HG03442 (cell line): ENCODE results near the gene ZNF48.

Experiments
- ATAC-seq: cut with Tn5 transposase; IDR thresholded peaks from one replicate; pipeline ENCODE4 v1.9.1; 2021; ENCODE audit warnings: mild to moderate bottlenecking, moderate library complexity; ENCODE audit not compliant: unreplicated experiment

Gene ZNF48

GRCh38 chr16:30401768-30402425 is 6.7 kb downstream of the ZNF48 start:
- ATAC-seq = no peak

GRCh38 chr16:30406795-30407101 is 11.5 kb downstream of the ZNF48 start:
- no peak for ATAC-seq

- ATAC-seq = peak; percentile 80
Observed at GRCh38 chr16:30407102-30407803, 12.0 kb downstream of the ZNF48 start, which contains the start of gene ZNF771. TSS of gene ZNF771 (plus strand) at chr16:30407606. CDS start at chr16:30408054, 448 bp downstream.

GRCh38 chr16:30407804-30408534 is 12.7 kb downstream of the ZNF48 start:
- ATAC-seq = no peak

- ATAC-seq = no peak
Observed at GRCh38 chr16:30409125-30410060, 14.2 kb downstream of the ZNF48 start.

GRCh38 chr16:30413112-30413806 is 18.0 kb downstream of the ZNF48 start:
- no peak for ATAC-seq

- ATAC-seq = no peak
Observed at GRCh38 chr16:30414159-30414558, 18.9 kb downstream of the ZNF48 start.

GRCh38 chr16:30416047-30416603 is 20.9 kb downstream of the ZNF48 start:
- ATAC-seq = no peak

- ATAC-seq = no peak
Observed at GRCh38 chr16:30416624-30417528, 21.7 kb downstream of the ZNF48 start.

- peak; percentile 80 for ATAC-seq
Observed at GRCh38 chr16:30417529-30418349, 22.5 kb downstream of the ZNF48 start.

GRCh38 chr16:30418350-30419181 is 23.3 kb downstream of the ZNF48 start:
- ATAC-seq = no peak

- ATAC-seq = no peak
Observed at GRCh38 chr16:30421010-30421409, 25.8 kb downstream of the ZNF48 start.

- no peak for ATAC-seq
Observed at GRCh38 chr16:30428055-30428454, 32.8 kb downstream of the ZNF48 start.

GRCh38 chr16:30429418-30429677 is 34.1 kb downstream of the ZNF48 start:
- no peak for ATAC-seq

GRCh38 chr16:30429678-30430427 is 34.6 kb downstream of the ZNF48 start, which contains the start of gene DCTPP1:
TSS of gene DCTPP1 (minus strand) at chr16:30430030. CDS start at chr16:30429980, 50 bp downstream.
- peak; percentile 96 for ATAC-seq

- ATAC-seq = no peak
Observed at GRCh38 chr16:30430428-30430970, 35.3 kb downstream of the ZNF48 start.
